Panc1 (cell line): ENCODE results near the gene SPOUT1. TPM values are rescaled to one million over a fixed set of nuclear protein-coding genes. Genes with fewer than 3 reads are reported as not detected.
A peak's percentile ranks its signal among the peaks of the same experiment; 100 is the strongest.
"Not testable (repeated sequence)": the region's sequence is repeated elsewhere in the genome, so short reads cannot be mapped to it uniquely, and the experiment has no call there.

Experiments
- ATAC-seq: fragments of 200-7000 bp; cut with Tn5 transposase; 2 replicates; pipeline ENCODE4 v1.9.1; 2020; ENCODE audit warnings: mild to moderate bottlenecking, moderate library complexity
- BruUV-seq: library from RNA; stranded (reverse); fragments of 400-500 nt; replicated peaks from 2 replicates; lab custom pipeline; 2021; lab: Mats Ljungman, UMichigan
- CTCF ChIA-PET: fragments of 300-600 bp; sonication (Branson Sonifier 250); formaldehyde crosslinking; loops from one replicate; lab custom pipeline; 2022; ENCODE audit warnings: antibody characterized with exemption; lab: Charles Lee
- POLR2A ChIA-PET: fragments of 300-600 bp; sonication (Branson Sonifier 250); formaldehyde crosslinking; loops from one replicate; lab custom pipeline; 2022; ENCODE audit warnings: antibody characterized with exemption; lab: Charles Lee
- DNase-seq: peaks from one replicate; pipeline ENCODE4 v3.0.0-alpha.2; 2010; ENCODE audit warnings: low read depth, low spot score
- H3K27ac ChIP-seq: 2 replicates; pipeline ENCODE4 v1.5.1; 2011; ENCODE audit warnings: mild to moderate bottlenecking, low read length, inconsistent platforms
- H3K27me3 ChIP-seq: fragments of 200-500 bp; sonication (Bioruptor generic); 2 replicates; pipeline ENCODE4 v1.6.0; 2014; ENCODE audit warnings: low read length, inconsistent platforms; ENCODE audit not compliant: control insufficient read depth, insufficient read depth
- H3K36me3 ChIP-seq: fragments of 200-500 bp; sonication (Bioruptor generic); 2 replicates; pipeline ENCODE4 v1.5.1; 2014; ENCODE audit warnings: inconsistent platforms, mild to moderate bottlenecking, low read length, moderate library complexity; ENCODE audit not compliant: control insufficient read depth, insufficient read depth
- H3K4me1 ChIP-seq: 2 replicates; pipeline ENCODE4 v1.5.1; 2011; ENCODE audit warnings: inconsistent platforms, mild to moderate bottlenecking, low read length, moderate library complexity; ENCODE audit not compliant: control insufficient read depth, insufficient read depth
- H3K4me3 ChIP-seq, 2 experiments: 2 replicates each; pipeline ENCODE4 v1.5.1; 2011 to 2012; ENCODE audit warnings: low read depth in 2 of 2, low read length in 2 of 2, mild to moderate bottlenecking in 2 of 2, inconsistent platforms in 1 of 2, moderate library complexity in 1 of 2
- H3K9me3 ChIP-seq: fragments of 200-500 bp; sonication (Bioruptor generic); 2 replicates; pipeline ENCODE4 v1.5.1; 2014; ENCODE audit warnings: low read depth, mild to moderate bottlenecking, inconsistent platforms, low read length, moderate library complexity; ENCODE audit not compliant: control insufficient read depth, insufficient read depth
- CTCF ChIP-seq: fragments of 450-650 bp; IDR thresholded peaks from 2 replicates; pipeline ENCODE4 v1.5.1; 2017; ENCODE audit warnings: mild to moderate bottlenecking
- POLR2AphosphoS5 ChIP-seq: IDR thresholded peaks from 2 replicates; pipeline ENCODE4 v1.6.1; 2012; ENCODE audit warnings: mild to moderate bottlenecking, low read depth, low read length, moderate library complexity
- REST ChIP-seq, 2 experiments: IDR thresholded peaks; 2 replicates each; pipeline ENCODE4 v1.6.1; 2011 to 2012; ENCODE audit warnings: low read depth in 2 of 2, control low read depth in 1 of 2, low read length in 1 of 2, mild to moderate bottlenecking in 1 of 2, moderate library complexity in 1 of 2; ENCODE audit not compliant: insufficient read depth in 1 of 2
- SIN3A ChIP-seq: IDR thresholded peaks from 2 replicates; pipeline ENCODE4 v1.6.1; 2012; ENCODE audit warnings: low read depth, mild to moderate bottlenecking, low read length, moderate library complexity, borderline replicate concordance; ENCODE audit not compliant: insufficient read depth
- TCF7L2 ChIP-seq: IDR thresholded peaks from 2 replicates; pipeline ENCODE4 v1.6.1; 2011; ENCODE audit warnings: mild to moderate bottlenecking, low read depth, low read length, inconsistent platforms
- in situ Hi-C: cut with HindIII; loops from 2 replicates; pipeline ENCODE4 v1.10.0; 2016; ENCODE audit warnings: low sequenced_read_pairs, low pct_unique_long_range_greater_than_20kb
- intact Hi-C: fragments of 100-400 bp; cut with micrococcal nuclease; formaldehyde crosslinking; loops from one replicate; pipeline ENCODE4 v1.10.0; 2022; ENCODE audit not compliant: unreplicated experiment
- total RNA-seq: library from RNA; stranded (reverse); gene quantifications from one replicate; pipeline ENCODE4 v1.2.1, GENCODE V29; 2021; ENCODE audit not compliant: unreplicated experiment

The SPOUT1 gene
- total RNA-seq, 1 experiment from 2014 or later, result 38.4 TPM

GRCh38 chr9:128851779-128852600, 22.4 kb upstream of the SPOUT1 start:
- in situ Hi-C loops, H3K4me1 ChIP-seq, intact Hi-C loops, BruUV-seq, H3K4me3 ChIP-seq, H3K9me3 ChIP-seq, H3K27ac ChIP-seq, POLR2A ChIA-PET, H3K36me3 ChIP-seq, DNase-seq, H3K27me3 ChIP-seq, ATAC-seq: not testable (repeated sequence)
- peak; percentile 66 for TF ChIP-seq CTCF
- CTCF ChIA-PET, result interaction anchor here (0.9 to 1.0 kb wide), 2 partner anchors 76 to 83 kb away, joined by 3 to 5 read pairs; no protein-coding TSS in a partner anchor

- ATAC-seq, intact Hi-C loops, DNase-seq, CTCF ChIA-PET, H3K9me3 ChIP-seq, H3K27ac ChIP-seq, H3K36me3 ChIP-seq, POLR2A ChIA-PET, H3K4me1 ChIP-seq, BruUV-seq, H3K4me3 ChIP-seq, H3K27me3 ChIP-seq, in situ Hi-C loops: not testable (repeated sequence)
These were observed 21.4 kb upstream of the SPOUT1 start for GRCh38 chr9:128851024-128851423.

- DNase-seq (no peak), ATAC-seq (no peak)
- Histone ChIP-seq H3K27me3 (no peaks in the 10 kb centered on the region), H3K4me1 (no peaks in the 10 kb centered on the region), H3K36me3 (no peaks in the 10 kb centered on the region), H3K4me3 (no peak overlapping the region), H3K9me3 (no peaks in the 10 kb centered on the region), H3K27ac (no peak overlapping the region)
- CTCF ChIA-PET, result no interaction called here
- intact Hi-C loops (no loop called here), in situ Hi-C loops (no loop called here)
- POLR2A ChIA-PET, result no interaction called here
- TF ChIP-seq POLR2AphosphoS5, result no peak
- no peak for TF ChIP-seq TCF7L2
- TF ChIP-seq CTCF, result no peak
- TF ChIP-seq SIN3A, result no peak
- TF ChIP-seq REST (IDR thresholded peaks at IDR 0.05; ENCODE audit: insufficient read depth in 1 of 2, low read depth in 2 of 2, low read length in 1 of 2), result no peak
- no TSS peak for BruUV-seq
These were observed 18.2 kb upstream of the SPOUT1 start for GRCh38 chr9:128847803-128848202.
